Skeletal muscle satellite cell (primary cell): ENCODE results near the gene CATSPERB.
A peak's percentile ranks its signal among the peaks of the same experiment; 100 is the strongest.
"Not testable (repeated sequence)": the region's sequence is repeated elsewhere in the genome, so short reads cannot be mapped to it uniquely, and the experiment has no call there.

ENCODE experiments used
- H3K27me3 ChIP-seq: 2 replicates; pipeline ENCODE4 v1.7.0; 2013; ENCODE audit warnings: low read length; ENCODE audit not compliant: control insufficient read depth, insufficient read depth
- H3K36me3 ChIP-seq: 2 replicates; pipeline ENCODE4 v1.7.0; 2013; ENCODE audit warnings: mild to moderate bottlenecking, control low read depth, low read length; ENCODE audit not compliant: insufficient read depth
- H3K4me1 ChIP-seq: 2 replicates; pipeline ENCODE4 v1.7.0; 2013; ENCODE audit warnings: low read length; ENCODE audit not compliant: control insufficient read depth, insufficient read depth
- H3K4me2 ChIP-seq: 2 replicates; pipeline ENCODE4 v1.7.0; 2013; ENCODE audit warnings: mild to moderate bottlenecking, low read length
- H3K4me3 ChIP-seq: 2 replicates; pipeline ENCODE4 v1.7.0; 2013; ENCODE audit warnings: low read length
- H3K9ac ChIP-seq: 2 replicates; pipeline ENCODE4 v1.7.0; 2013; ENCODE audit warnings: mild to moderate bottlenecking, low read depth, low read length, moderate library complexity
- H3K9me3 ChIP-seq: replicated peaks from 2 replicates; pipeline ENCODE4 v1.7.0; 2013; ENCODE audit warnings: mild to moderate bottlenecking, control low read depth, low read length

CATSPERB gene

GRCh38 chr14:91573894-91574837, 157.7 kb downstream of the CATSPERB start:
- Histone ChIP-seq H3K9ac (peak overlapping the region; percentile 18), H3K27me3 (peaks cover 11% of the 10 kb centered on the region), H3K9me3 (no peaks in the 10 kb centered on the region), H3K4me2 (peak overlapping the region; percentile 95), H3K4me1 (peaks cover 4% of the 10 kb centered on the region), H3K36me3 (no peaks in the 10 kb centered on the region), H3K4me3 (peak overlapping the region; percentile 69)

DNA sequence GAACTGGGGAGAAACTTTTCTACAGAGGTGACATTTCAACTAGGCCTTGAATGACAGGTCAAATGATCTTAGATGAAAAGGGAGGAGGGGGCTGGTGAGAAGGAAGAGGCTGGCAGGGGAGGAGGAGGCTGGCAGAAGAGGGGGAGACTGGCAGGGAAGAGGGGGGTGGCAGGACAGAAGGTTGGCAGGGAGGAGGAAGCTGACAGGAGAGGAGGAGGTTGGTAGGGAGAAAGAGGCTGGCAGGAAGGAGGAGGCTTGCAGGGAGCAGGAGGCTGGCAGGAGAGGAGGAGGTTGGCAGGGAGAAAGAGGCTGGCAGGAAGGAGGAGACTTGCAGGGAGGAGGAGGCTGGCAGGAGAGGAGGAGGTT, 158.4 kb downstream of the CATSPERB start:
- Histone ChIP-seq H3K9ac (no peak overlapping the region), H3K4me3 (peak overlapping the region; percentile 69), H3K4me1 (peaks cover 4% of the 10 kb centered on the region), H3K36me3 (no peaks in the 10 kb centered on the region), H3K4me2 (peak overlapping the region; percentile 95), H3K9me3 (no peaks in the 10 kb centered on the region), H3K27me3 (peaks cover 9% of the 10 kb centered on the region)

DNA sequence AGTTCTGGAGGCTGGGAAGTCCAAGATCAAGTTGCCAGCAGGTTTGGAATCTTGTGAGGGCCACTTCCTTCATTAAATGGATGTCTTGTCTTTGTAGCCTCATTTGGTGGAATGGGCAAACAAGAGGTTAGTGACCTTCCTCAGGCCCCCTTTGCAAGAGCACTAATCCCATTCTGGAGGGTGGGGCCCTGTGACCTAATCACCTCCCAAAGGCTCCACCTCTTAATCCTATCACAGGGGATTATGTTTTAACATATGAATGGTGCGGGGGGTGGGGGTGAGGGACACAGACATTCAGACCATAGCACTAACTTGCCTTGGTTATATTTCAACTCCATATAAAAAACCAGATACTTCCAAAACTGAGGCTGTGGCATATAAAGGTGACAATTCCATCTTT, 161.9 kb downstream of the CATSPERB start:
- Histone ChIP-seq H3K27me3 (peaks cover 4% of the 10 kb centered on the region), H3K4me3 (no peak overlapping the region), H3K9ac (no peak overlapping the region)

DNA sequence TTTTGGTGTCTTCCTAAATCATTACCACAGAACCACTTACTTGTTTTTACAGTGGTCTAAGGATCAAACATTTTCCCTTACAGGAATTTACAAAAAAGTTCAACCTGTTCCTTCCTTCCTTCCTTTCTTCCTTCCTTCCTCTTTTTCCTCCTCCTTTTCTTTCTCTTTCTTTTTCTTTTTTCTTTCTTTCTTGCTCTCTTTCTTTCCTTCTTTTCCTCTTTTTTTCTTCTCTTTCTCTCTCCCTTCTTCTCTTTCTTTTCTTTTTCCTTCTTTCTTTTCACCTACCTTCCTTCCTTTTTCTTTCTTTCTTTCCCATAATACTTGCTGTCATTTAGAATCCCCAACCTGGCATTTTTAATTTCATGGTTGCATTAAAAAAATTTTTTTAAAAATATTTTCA, 162.6 kb downstream of the CATSPERB start:
- H3K9me3 ChIP-seq, result no peaks in the 10 kb centered on the region
- H3K9ac ChIP-seq, result no peak overlapping the region
- no peaks in the 10 kb centered on the region for H3K4me1 ChIP-seq
- H3K36me3 ChIP-seq, result no peaks in the 10 kb centered on the region
- H3K27me3 ChIP-seq, result no peaks in the 10 kb centered on the region
- no peak overlapping the region for H3K4me3 ChIP-seq
- no peak overlapping the region for H3K4me2 ChIP-seq

More for the DNA sequence above, 161.9 kb downstream of the CATSPERB start:
- Histone ChIP-seq H3K4me1 (peaks cover 4% of the 10 kb centered on the region), H3K4me2 (no peak overlapping the region), H3K9me3 (no peaks in the 10 kb centered on the region), H3K36me3 (no peaks in the 10 kb centered on the region)

GRCh38 chr14:91568626-91569025, 163.3 kb downstream of the CATSPERB start:
- Histone ChIP-seq H3K4me1 (no peaks in the 10 kb centered on the region), H3K9ac (no peak overlapping the region), H3K27me3 (no peaks in the 10 kb centered on the region), H3K4me2 (no peak overlapping the region), H3K36me3 (no peaks in the 10 kb centered on the region), H3K4me3 (no peak overlapping the region), H3K9me3 (no peaks in the 10 kb centered on the region)

DNA sequence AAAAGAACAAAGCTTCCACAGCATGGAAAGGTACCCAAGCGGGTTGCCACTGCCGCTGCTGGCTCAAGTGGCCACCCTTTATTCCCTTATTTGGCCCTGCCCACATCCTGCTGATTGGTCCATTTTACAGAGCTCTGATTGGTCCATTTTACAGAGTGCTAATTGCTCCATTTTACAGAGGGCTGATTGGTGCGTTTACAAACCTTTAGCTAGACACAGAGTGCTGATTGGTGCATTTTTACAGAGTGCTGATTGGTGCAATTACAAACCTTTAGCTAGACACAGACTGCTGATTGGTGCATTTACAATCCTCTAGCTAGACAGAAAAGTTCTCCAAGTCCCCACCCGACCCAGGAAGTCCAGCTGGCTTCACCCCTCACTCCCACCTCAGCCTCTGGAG, 164.1 kb downstream of the CATSPERB start:
- H3K9me3 ChIP-seq, H3K4me1 ChIP-seq, H3K9ac ChIP-seq, H3K27me3 ChIP-seq, H3K4me3 ChIP-seq, H3K4me2 ChIP-seq, H3K36me3 ChIP-seq: not testable (repeated sequence)

DNA sequence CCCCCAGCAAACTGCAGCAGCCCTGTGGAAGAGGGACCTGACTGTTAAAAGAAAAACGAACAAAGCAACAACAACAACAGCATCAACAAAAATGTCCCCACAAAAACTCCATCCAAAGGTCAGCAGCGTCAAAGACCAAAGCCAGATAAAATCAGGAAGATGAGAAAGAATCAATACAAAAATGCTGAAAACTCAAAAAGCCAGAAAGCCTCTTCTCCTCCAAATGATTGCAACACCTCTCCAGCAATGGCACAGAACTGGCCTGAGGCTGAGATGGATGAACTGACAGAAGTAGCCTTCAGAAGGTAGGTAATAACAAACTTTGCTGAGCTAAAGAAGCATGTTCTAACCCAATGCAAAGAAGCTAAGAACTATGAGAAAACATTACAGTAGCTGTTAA, 176.4 kb downstream of the CATSPERB start:
- Histone ChIP-seq H3K4me3 (no peak overlapping the region), H3K4me2 (no peak overlapping the region), H3K9me3 (no peaks in the 10 kb centered on the region), H3K36me3 (no peaks in the 10 kb centered on the region), H3K4me1 (no peaks in the 10 kb centered on the region), H3K9ac (no peak overlapping the region), H3K27me3 (no peaks in the 10 kb centered on the region)

- no peak overlapping the region for H3K4me3 ChIP-seq
- no peaks in the 10 kb centered on the region for H3K4me1 ChIP-seq
- H3K4me2 ChIP-seq, result no peak overlapping the region
- no peak overlapping the region for H3K9ac ChIP-seq
- H3K36me3 ChIP-seq, result no peaks in the 10 kb centered on the region
- H3K9me3 ChIP-seq, result no peaks in the 10 kb centered on the region
- no peaks in the 10 kb centered on the region for H3K27me3 ChIP-seq
Observed at GRCh38 chr14:91554535-91555332, 177.2 kb downstream of the CATSPERB start.

DNA sequence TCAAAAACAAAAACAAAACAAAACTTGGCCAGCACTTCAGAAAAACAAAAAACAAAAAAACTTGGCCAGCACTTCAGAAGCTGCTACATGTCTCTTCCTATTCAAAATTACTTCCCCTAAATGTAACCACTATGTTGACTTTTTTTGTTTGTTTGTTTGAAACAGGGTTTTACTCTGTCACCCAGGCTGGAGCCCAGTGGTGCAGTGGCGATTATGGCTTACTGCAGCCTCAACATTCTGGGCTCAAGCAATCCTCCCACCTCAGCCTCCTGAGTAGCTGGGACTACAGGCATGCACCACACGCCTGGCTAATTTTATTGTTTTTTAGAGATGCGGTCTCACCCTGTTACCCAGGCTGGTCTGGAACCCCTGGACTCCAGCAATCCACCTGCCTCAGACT, 183.8 kb downstream of the CATSPERB start:
- no peaks in the 10 kb centered on the region for H3K4me1 ChIP-seq
- H3K27me3 ChIP-seq, result no peaks in the 10 kb centered on the region
- H3K4me2 ChIP-seq, result no peak overlapping the region
- H3K9me3 ChIP-seq, result no peaks in the 10 kb centered on the region
- no peaks in the 10 kb centered on the region for H3K36me3 ChIP-seq
- no peak overlapping the region for H3K9ac ChIP-seq
- H3K4me3 ChIP-seq, result no peak overlapping the region

- no peak overlapping the region for H3K9ac ChIP-seq
- H3K36me3 ChIP-seq, result no peaks in the 10 kb centered on the region
- no peak overlapping the region for H3K4me3 ChIP-seq
- H3K4me2 ChIP-seq, result no peak overlapping the region
- no peaks in the 10 kb centered on the region for H3K4me1 ChIP-seq
- H3K9me3 ChIP-seq, result no peaks in the 10 kb centered on the region
- H3K27me3 ChIP-seq, result no peaks in the 10 kb centered on the region
Observed at GRCh38 chr14:91545946-91546716, 185.8 kb downstream of the CATSPERB start.

GRCh38 chr14:91545204-91545603, 186.7 kb downstream of the CATSPERB start:
- H3K9me3 ChIP-seq, result no peaks in the 10 kb centered on the region
- no peaks in the 10 kb centered on the region for H3K4me1 ChIP-seq
- H3K4me3 ChIP-seq, result no peak overlapping the region
- H3K27me3 ChIP-seq, result no peaks in the 10 kb centered on the region
- no peak overlapping the region for H3K9ac ChIP-seq
- no peaks in the 10 kb centered on the region for H3K36me3 ChIP-seq
- H3K4me2 ChIP-seq, result no peak overlapping the region
